Activated T-helper 2 cell treated with anti-CD3 and anti-CD28 coated beads, Interferon-gamma antibody, Interleukin-2, Interleukin-4, amounts not matched to agents 10 μg/mL and 5 μg/mL and 100 μg/mL, durations not matched to agents 14 hours and 24 hours and 36 hours (primary cell): ENCODE results near the gene MISFA. TPM values are rescaled to one million over a fixed set of nuclear protein-coding genes. Genes with fewer than 3 reads are reported as not detected.
"Not testable (repeated sequence)": the region's sequence is repeated elsewhere in the genome, so short reads cannot be mapped to it uniquely, and the experiment has no call there.

Experiments used
- DNase-seq: peaks from one replicate; pipeline ENCODE4 v3.0.0; 2021; ENCODE audit warnings: low spot score
- H3K27ac Mint-ChIP-seq: one replicate; pipeline ENCODE4 v1.8.0; 2021; ENCODE audit warnings: mixed read lengths
- H3K27me3 Mint-ChIP-seq: one replicate; pipeline ENCODE4 v1.8.0; 2021; ENCODE audit warnings: low read depth, mixed read lengths
- H3K36me3 Mint-ChIP-seq: one replicate; pipeline ENCODE4 v1.8.0; 2021; ENCODE audit warnings: low read depth, mixed read lengths
- H3K4me1 Mint-ChIP-seq: one replicate; pipeline ENCODE4 v1.8.0; 2021; ENCODE audit warnings: low read depth, mixed read lengths
- H3K4me3 Mint-ChIP-seq: one replicate; pipeline ENCODE4 v1.8.0; 2021; ENCODE audit warnings: low read depth, mild to moderate bottlenecking, moderate library complexity, mixed read lengths
- H3K9me3 Mint-ChIP-seq: one replicate; pipeline ENCODE4 v1.8.0; 2021; ENCODE audit warnings: mixed read lengths
- intact Hi-C: fragments of 100-400 bp; cut with micrococcal nuclease; formaldehyde crosslinking; loops from one replicate; pipeline ENCODE4 v1.15.1; 2023
- total RNA-seq: library from RNA; stranded (reverse); gene quantifications from 2 replicates; pipeline ENCODE4 v1.2.3, GENCODE V29; 2022

MISFA gene
- total RNA-seq, 1 donor from 2014 or later = 2.0 TPM

GRCh38 chr11:18632841-18633240 is 33.3 kb downstream of the MISFA start:
- Mint-ChIP-seq H3K9me3 (no peaks in the 10 kb centered on the region), H3K4me1 (peaks cover 25% of the 10 kb centered on the region), H3K27me3 (peaks cover 3% of the 10 kb centered on the region), H3K36me3 (peaks cover 3% of the 10 kb centered on the region), H3K4me3 (peak overlapping the region; percentile 97), H3K27ac (no peak overlapping the region)
- no peak for DNase-seq
- intact Hi-C loops = loop anchor here (10.0 kb wide), 1 partner anchor 618 kb away; the partner anchor contains the start of gene SERGEF

GRCh38 chr11:18633256-18634139 is 33.9 kb downstream of the MISFA start:
- peaks cover 3% of the 10 kb centered on the region for H3K27me3 Mint-ChIP-seq
- intact Hi-C loops = loop anchor here (1.0 to 10.0 kb wide), 7 partner anchors 17 to 619 kb away; partner anchors contain the start of genes GTF2H1, HPS5, SERGEF and TMEM86A
- peaks cover 3% of the 10 kb centered on the region for H3K36me3 Mint-ChIP-seq
- peak overlapping the region; percentile 93 for H3K27ac Mint-ChIP-seq
- no peaks in the 10 kb centered on the region for H3K9me3 Mint-ChIP-seq
- H3K4me3 Mint-ChIP-seq = peak overlapping the region; percentile 97
- H3K4me1 Mint-ChIP-seq = peaks cover 22% of the 10 kb centered on the region
- DNase-seq = no peak

GRCh38 chr11:18634140-18635032 is 34.8 kb downstream of the MISFA start, which contains the start of gene SPTY2D1:
Gene SPTY2D1 (minus strand): TSS chr11:18634342. CDS start chr11:18634257, 85 bp downstream.
- Mint-ChIP-seq H3K4me1 (peaks cover 22% of the 10 kb centered on the region), H3K9me3 (no peaks in the 10 kb centered on the region), H3K27me3 (peaks cover 3% of the 10 kb centered on the region), H3K4me3 (peak within 1 kb of the TSS; percentile 97), H3K36me3 (peaks cover 3% of the 10 kb centered on the region), H3K27ac (peak within 1 kb of the TSS; percentile 93)
- peak; percentile 98 for DNase-seq
- intact Hi-C loops = loop anchor here (1.0 to 10.0 kb wide), 7 partner anchors 18 to 620 kb away; partner anchors contain the start of genes GTF2H1, HPS5, SERGEF and TMEM86A

- Mint-ChIP-seq H3K9me3 (no peaks in the 10 kb centered on the region), H3K27ac (no peak overlapping the region), H3K4me1 (no peaks in the 10 kb centered on the region), H3K27me3 (peaks cover 25% of the 10 kb centered on the region), H3K4me3 (no peak overlapping the region), H3K36me3 (no peaks in the 10 kb centered on the region)
- DNase-seq = no peak
- intact Hi-C loops = no loop called here
Observed at GRCh38 chr11:18641677-18642076, 42.1 kb downstream of the MISFA start.

- H3K9me3 Mint-ChIP-seq, H3K27ac Mint-ChIP-seq, intact Hi-C loops: not testable (repeated sequence)
Observed at GRCh38 chr11:18643034-18643433, 43.4 kb downstream of the MISFA start.

GRCh38 chr11:18650353-18650752 is 50.8 kb downstream of the MISFA start:
- intact Hi-C loops = loop anchor here (5.0 kb wide), 1 partner anchor 123 kb away; the partner anchor contains the start of gene TSG101
- H3K27ac Mint-ChIP-seq = no peak overlapping the region
- H3K27me3 Mint-ChIP-seq = no peaks in the 10 kb centered on the region
- DNase-seq = no peak
- no peaks in the 10 kb centered on the region for H3K36me3 Mint-ChIP-seq
- peaks cover 8% of the 10 kb centered on the region for H3K4me1 Mint-ChIP-seq
- peaks cover 3% of the 10 kb centered on the region for H3K9me3 Mint-ChIP-seq
- H3K4me3 Mint-ChIP-seq = no peak overlapping the region

More at GRCh38 chr11:18643034-18643433, 43.4 kb downstream of the MISFA start:
- not testable (repeated sequence) for H3K4me3 Mint-ChIP-seq, H3K36me3 Mint-ChIP-seq, H3K4me1 Mint-ChIP-seq, DNase-seq
- H3K27me3 Mint-ChIP-seq = peaks cover 23% of the 10 kb centered on the region

GRCh38 chr11:18650859-18651557 is 51.4 kb downstream of the MISFA start:
- intact Hi-C loops = loop anchor here (1.0 to 5.0 kb wide), 2 partner anchors 111 to 124 kb away; partner anchors contain the start of gene TSG101
- H3K4me3 Mint-ChIP-seq = no peak overlapping the region
- H3K9me3 Mint-ChIP-seq = peaks cover 3% of the 10 kb centered on the region
- no peak for DNase-seq
- no peaks in the 10 kb centered on the region for H3K27me3 Mint-ChIP-seq
- H3K4me1 Mint-ChIP-seq = peaks cover 8% of the 10 kb centered on the region
- H3K27ac Mint-ChIP-seq = no peak overlapping the region
- no peaks in the 10 kb centered on the region for H3K36me3 Mint-ChIP-seq

Other genes starting within 250 kb of the MISFA start
- gene LDHA, start 205.2 kb upstream of the MISFA start, total RNA-seq = 1,864 and 1,905 TPM in 2 replicates
- gene LDHC, start 187.5 kb upstream of the MISFA start, total RNA-seq = not detected in 2 replicates
- not detected in 2 replicates for gene LDHAL6A, start 143.9 kb upstream of the MISFA start, total RNA-seq
- 49.5 and 53.3 TPM in 2 replicates for gene TSG101, start 72.8 kb upstream of the MISFA start, total RNA-seq
- 26.4 and 32.7 TPM in 2 replicates for gene UEVLD, start 11.1 kb upstream of the MISFA start, total RNA-seq
- 26.5 and 29.0 TPM in 2 replicates for gene SPTY2D1, start 34.6 kb downstream of the MISFA start, total RNA-seq
- 0.11 and 0.55 TPM in 2 replicates for gene TMEM86A, start 99.0 kb downstream of the MISFA start, total RNA-seq
- gene IGSF22, start 126.4 kb downstream of the MISFA start, total RNA-seq = 0.05 and 0.16 TPM in 2 replicates
- gene PTPN5, start 192.0 kb downstream of the MISFA start, total RNA-seq = not detected in 2 replicates